NCI-H2081 treated with DMSO at 0.1 percent for 48 hours (cell line): ENCODE data around the gene DPYSL3.

Experiments
- DNase-seq: peaks from one replicate; lab custom pipeline; 2025; lab: John Stamatoyannopoulos, UW

Gene DPYSL3

DNA sequence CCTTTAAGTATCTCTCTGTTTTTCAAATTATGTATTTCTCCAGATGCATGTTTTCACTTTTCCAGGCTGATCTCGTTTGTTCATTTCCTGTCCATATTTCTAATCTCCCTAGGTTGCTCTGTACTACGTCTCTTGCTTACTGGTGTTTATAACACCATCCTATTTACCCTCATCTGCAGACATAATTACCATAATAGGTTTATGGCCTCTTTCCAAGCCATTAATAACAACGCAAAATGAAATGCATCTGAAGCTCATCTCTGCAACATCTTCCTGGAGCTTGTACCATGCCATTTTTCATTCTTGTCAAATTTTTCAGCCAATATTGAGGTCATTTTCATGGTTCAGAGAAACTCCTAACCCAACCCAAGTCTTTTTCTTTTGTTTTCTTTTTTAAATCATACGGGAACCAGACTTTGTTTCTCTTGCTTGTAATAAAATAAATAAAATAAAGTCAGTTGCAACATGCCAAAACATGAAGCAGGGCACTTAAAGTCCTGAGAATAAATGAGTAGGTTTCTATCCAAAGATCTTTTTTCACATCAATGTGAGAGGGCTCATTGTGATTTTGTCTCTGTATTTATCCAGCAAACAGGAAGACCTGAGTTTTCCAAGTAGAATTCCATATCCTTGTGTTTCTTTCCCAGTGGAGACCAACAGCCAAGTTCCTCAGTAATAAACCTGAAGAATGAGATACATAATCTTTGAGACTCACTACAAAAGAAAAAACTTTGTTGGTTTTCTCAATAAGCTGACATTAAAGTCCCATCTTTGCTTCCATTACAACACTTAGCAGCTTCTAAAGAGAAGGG is 37.0 kb downstream of the DPYSL3 start:
- no peak for DNase-seq

DNA sequence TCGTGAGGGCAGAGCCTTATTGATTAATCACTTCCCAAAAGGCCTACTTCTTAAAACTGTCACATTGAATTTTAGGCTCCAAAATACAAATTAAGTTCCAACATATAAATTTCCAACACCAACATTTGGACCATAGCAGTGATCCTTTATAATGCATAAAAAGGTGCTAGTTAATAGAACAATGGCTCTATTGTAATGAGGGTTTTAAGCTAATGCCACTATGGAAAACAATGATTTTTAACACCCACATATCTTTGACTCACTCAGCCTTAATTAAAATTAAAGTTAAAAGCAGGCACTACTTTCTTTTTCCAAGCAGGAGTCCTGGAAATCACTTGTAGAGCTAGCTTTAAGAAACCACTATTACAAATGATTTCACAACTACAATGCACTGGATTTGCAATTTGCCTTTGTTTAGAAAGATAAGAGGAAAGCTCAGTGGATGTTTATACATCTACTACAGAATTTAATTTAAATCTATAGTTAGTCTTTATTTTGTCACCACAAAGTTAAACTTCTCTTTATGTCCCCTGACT is 41.8 kb downstream of the DPYSL3 start:
- DNase-seq: no peak

DNA sequence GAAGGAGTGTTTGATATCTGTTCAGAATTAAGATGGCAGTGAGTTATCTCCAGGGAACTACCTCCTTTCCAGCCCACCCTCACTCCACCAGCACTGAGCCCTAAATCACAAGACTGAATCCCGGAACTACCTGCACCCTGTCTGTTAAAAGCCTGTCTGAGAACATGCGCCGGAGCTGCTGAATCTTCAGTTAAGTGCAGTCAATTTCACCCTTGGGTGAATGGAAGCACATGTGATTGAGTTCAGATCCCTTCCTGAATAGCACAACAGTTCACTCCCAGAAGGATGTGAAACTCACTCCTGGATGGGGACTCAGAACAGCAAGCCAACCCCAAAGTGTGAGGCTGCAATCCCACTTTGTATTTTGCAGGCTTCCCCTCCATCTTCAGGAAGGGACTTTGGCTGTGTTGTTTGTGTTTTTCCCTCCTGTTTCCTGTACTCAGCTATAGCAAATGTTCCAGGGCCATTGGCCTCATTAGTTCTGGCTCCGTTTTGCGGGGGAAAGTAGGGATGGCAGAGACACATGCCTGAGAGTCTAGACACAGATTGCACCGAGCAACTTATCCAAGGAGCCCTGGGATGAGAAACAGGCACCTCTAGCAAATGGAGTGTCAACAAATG is 43.4 kb downstream of the DPYSL3 start:
- DNase-seq: no peak

DNA sequence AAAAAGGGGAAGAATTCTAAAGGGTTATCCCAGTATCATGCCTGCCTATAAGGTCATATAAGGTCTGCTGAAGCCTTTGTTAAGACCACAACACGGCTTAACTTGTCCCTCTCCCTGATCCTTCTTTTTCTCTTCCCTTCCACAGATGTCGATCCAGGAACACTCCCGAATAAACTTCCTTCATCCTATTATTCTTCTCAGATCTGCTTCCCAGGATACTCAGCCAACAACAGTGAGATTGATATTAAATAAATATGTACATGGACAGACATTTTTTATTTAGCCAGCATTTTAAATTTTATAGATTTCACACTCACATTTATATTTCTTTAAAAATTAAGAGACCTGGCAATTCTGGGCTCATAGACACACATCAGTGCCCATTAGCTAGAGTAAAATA is 44.1 kb downstream of the DPYSL3 start:
- DNase-seq: no peak

DNA sequence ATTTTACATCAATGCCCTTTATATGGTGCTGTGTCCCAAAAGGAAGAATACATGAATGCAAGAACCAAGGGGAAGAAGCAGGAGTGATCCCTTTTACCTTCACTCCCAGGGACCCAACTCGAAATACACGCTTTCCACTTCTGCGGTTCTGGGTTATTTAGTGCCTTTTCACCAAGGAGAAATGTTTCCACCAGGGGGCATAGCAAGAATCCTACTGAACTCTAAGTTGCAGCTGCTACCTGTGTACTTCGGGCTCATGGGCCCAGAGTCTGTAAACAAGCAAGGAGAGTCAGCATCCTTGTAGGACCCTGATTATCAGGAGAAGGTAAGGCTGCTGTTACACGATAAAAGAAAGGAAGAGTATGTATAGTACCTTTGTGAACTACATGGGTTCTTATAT is 45.7 kb downstream of the DPYSL3 start:
- no peak for DNase-seq

DNA sequence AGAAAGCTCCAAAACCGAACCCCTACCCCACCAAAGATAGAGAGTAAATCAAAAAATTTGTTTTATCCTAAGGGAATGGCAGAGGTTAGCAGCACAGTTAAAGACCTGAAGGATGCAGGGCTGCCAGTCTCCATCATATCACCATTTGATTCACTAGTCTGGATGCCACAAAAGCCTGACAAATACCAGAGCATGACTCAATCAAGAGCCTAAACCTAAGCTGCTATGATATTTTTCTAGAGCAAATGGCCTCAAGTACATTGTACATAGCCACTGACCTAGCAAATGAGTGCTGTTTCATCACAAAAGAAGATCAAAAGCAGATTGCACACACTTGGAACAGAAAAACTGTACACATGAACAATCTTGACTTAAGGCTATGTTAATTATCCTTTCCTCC is 48.0 kb downstream of the DPYSL3 start:
- no peak for DNase-seq

DNA sequence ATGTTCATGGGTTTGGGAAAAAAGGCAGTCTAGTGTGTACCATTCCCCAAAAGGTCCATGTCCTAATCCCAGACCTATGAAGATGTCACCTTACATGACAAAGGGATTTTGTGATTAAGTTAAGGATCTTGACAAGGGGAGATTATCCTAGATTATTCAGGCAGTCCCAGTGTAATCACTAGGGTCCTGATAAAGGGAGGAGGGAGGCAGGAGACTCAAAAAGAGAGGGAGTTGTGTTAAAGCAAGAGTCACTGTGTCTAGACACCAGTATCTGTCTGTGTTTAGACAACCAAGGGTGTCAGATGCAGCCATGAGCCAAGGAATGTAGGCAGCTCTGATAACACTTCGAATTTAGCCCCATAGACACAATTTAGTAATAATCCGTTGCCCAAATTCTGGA is 49.5 kb downstream of the DPYSL3 start:
- DNase-seq: no peak

DNA sequence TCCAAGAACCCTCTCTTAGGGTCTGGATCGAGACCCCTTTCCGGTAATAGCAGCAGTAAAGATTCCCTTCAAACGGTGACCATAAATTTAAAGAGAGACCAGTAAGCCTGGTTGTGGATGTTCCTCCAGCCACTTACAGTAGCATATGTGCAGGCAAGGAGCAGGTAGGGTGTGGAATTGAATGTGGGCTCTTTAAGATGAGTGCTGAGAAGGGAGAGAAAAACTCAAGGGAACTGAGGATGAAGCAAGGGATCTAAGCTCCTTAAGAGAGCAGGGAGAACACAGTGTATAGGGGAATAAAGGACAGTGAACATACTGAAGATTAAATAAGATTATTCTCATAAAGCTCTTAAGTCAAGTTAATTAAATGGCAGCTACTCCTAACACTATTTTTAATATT is 51.3 kb downstream of the DPYSL3 start:
- no peak for DNase-seq

DNA sequence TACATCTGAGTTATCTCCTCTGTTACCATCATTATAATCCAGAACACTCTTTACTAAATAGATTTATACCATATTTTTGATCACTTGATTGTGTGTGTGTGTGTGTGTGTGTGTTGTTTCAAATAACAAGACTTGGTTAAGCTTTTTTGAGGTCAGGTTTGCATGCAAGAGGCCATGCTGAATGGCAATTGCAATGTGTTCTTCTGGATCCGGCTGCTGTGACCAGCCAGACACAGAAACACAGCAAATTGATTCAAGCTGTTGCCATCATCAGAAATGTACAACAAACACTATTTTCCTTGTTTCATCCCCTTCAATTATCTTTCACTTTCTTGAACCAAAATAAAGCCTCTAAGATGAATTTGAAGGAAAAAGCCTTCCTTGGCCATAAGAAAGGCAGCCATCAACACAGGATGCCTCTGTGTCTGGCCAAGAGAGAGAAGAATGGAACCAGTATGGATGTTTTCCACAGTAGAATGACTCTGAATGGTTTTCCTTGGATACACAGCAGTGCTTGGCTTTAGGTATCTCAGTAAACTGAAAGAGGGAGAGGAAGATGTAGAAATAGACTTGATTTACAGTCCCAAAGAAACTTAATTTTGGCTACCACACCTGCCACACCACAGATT is 53.9 kb downstream of the DPYSL3 start:
- DNase-seq: no peak

DNA sequence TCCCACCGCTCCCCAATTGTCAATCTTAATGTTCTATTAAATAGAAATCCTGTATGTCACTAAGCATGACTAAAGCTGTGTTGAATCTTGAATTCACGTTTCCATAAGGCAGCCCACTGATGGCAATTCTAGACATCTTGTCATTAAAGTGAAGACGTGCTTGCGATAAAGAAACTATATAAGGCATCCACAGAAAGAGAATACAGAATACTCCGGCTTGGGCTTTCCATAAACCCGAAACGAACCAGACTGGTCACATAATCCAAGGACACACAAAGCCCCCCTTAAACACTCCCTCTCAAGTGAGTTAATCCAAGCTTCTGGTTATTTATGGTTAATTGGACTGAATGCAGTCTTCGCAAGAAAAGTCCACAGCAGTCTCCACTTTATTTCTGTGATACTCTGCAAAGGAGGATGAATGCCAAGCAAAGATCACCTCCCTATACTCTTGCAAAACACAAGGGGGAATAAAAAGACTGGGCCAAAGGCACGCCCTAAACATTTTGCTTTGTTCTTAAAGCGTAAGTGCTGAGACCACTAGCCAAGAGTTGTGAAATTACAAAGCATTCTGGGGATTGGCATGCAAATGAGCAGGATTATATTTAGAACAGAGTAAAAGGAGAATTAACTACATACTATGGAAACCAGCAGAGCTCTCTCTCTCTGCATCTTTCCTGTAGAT is 54.7 kb downstream of the DPYSL3 start:
- no peak for DNase-seq

DNA sequence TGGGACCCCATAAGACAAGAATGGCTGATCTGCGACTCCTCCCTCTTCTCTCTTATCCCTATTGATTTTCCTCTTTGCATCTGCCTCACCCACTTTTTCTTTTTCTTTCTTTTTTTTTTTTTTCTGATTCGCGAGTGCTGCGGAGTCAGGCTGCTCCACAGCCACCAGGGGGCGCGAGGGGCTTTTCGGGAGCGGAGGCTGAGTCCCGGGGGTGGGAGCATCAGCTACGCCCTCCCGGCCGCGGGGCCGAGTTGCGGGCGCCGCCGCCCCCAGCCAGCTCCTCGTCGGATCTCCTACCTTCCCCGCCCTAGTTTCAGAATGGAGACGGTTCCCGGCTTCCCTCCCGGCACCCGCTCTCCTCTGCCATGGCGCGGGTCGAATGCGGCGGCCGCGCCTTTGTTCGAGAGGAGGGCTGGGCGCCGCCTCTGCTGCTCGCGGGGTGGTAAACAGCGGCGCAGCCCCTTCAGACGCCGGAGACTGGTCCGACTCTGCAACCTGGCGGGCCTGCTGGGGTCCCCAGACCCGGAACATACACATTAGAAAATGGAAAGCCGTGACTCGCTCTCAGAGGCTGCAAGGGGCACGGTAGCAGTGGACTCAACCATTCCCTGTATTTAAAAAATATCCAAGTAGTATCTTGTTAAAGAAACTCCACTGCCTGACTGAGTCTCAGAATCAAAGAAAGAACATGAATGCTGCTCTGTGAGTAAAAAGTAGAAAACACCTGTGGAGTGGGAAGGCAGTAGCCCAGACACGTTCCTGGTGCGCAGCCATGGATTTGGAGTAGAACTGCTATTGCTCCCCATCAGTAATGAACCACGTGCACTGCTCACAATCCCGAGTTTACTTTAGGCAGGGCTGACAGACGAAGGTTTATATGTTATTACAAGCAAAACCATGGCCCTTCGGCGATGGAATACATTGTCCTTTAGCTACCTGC is 55.7 kb downstream of the DPYSL3 start:
- DNase-seq: no peak

DNA sequence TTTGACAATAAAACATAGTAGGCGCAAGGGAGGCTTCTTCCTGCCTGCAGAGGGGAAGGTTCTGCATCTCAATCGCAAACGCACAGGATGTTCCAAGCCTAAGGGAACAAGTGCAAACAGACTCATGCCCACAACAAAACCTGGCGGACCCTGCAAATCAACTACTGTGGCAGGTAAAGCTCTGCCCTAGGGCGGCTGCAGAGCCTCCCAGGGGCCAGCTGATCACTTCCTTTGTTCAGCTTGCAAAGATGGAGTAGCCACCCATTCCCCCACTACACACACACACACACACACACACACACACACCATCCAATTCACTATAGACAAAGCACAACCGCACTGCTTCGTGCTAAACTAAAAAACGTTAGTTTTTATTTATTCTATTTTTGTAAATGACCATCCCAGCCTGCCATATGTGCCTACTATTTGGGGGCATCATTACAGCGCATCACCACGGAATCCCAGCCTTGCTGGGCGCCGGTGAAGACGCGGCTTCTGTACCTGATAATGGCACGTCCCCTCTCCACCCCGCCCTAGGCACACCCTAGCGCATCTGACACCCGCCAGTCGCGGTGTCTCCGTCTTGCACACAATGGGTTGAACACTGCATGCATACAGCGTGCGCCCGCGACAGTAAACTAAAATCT is 57.6 kb downstream of the DPYSL3 start:
- DNase-seq: peak; percentile 14

DNA sequence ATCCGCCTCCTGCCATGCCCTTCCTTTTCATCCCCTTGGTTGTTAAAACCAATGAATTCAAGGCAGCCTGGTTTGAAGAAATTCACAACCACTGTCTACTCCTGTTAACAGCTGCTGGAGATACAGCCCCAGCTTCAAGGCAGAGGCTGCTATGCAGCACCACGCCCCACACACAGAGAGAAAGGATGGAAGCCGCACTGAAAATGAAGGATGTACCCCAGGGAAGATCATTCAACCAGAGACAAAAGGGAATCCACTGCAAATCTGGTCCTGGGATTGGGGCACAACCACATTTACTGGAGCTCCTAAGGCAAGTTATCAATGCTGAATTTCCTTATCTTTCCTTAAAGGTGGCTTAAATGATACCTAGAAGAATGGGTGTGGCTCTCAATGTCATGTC is 58.7 kb downstream of the DPYSL3 start:
- DNase-seq: no peak

DNA sequence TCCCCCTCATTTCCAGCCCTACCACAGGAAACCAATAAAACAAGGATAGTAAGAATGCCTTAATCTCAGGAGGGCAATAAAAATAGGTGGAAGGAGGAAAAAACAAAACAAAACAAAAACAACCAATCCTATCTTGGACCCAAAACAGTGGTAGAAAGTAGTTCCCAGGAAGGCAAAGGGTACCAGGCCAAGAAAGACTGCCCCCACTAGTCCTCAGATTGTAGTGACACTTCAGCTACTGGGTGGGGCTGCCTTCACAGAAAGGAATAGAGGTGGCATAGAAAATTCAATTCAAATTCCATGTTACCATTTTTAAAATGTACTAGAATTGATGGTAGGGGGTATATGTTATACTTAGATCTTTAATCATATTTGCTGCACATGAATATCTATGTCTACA is 59.3 kb downstream of the DPYSL3 start:
- no peak for DNase-seq

DNA sequence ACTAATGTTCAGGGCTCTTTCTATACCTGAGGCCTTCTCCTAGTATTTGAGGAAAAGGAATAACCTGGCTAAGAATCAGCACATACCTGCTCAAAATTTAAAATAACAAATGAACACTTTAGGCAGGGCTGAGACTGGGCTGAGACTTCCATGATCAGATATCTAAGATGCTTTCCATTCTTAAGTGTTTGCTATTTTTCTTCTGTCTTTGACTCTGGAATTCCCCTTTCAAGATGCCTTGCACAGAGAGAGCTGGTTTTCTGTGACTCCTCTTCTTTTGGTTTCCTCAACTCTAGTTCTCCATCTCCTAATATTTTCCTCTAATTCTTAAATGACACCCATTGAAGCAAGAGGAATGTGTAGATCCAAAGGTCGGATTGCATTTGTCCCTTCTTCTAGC is 61.1 kb downstream of the DPYSL3 start:
- DNase-seq: no peak

DNA sequence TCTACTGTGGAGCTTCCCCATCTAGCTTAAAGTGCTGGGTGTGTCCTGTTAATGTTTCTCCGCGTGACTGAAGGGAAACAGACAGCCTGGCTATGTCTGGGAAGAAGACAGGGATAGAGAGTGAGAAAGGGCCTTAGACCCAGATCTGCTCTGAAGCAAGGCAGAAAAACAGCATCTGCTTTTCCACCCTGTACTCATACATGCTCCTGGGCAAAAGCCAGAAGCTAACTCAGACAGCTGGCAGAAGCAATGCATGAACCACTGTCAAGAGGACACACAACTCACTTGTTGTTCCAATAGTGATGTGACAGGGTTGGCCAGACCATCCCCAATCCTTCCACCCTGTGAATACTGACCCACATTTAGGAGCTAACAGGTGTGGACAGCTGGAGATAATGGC is 63.3 kb downstream of the DPYSL3 start:
- DNase-seq: no peak

DNA sequence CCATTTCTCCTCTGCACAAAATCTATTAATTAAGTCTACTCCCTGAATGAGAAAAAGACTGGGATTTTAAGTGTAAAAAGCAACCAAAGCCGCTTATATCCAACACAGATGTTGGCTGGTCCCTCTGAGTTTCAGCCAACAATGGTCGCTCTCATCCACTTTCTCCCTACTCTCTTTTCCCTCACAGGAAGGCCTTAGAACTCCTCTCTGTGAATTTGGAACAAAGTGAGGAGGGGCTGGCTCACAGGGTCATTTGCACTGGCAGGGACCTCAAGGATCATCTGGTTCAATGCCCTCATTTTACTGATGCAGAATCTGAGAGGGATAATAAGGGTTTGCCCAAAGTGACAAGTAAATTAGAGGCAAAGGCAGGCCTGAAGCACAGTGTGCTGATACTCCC is 64.0 kb downstream of the DPYSL3 start:
- no peak for DNase-seq

DNA sequence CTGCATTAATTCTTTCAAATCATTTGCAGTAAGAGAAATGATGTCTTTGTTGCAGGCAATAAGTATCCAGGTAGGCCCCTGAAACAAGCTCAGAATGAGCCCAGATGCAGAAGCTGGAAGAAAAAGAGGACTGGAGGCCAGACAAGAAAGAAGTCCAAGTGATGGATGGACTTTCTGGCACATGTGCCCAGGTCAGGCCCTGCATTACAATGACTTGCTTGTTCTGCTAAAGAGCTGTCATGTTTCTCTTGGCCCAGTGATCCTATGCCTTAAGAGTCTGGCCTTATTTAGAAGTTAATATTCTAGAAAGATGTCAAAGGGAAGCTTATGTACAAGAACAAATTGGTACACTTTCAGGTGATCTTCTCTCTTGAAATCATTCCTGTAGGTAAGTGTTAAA is 64.8 kb downstream of the DPYSL3 start:
- DNase-seq: no peak

DNA sequence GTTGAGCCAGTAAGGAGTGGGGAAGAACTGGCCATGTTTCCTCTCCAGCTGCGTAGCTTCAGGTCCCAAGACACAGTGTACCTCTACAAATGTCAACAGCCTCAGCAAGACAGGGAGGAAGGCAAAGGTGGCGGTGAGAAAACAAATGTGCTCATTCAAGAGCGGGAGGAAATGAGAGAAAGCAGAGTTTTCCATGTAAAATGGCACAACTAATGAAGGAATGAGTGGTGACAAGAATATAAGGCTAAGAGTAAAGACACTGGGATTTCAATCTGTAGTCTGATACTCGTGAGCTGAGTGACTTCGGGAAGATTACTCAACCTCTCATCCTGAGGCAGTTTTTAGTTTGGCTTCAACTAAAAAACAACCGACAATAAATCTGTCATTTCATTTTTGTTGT is 67.6 kb downstream of the DPYSL3 start:
- no peak for DNase-seq

DNA sequence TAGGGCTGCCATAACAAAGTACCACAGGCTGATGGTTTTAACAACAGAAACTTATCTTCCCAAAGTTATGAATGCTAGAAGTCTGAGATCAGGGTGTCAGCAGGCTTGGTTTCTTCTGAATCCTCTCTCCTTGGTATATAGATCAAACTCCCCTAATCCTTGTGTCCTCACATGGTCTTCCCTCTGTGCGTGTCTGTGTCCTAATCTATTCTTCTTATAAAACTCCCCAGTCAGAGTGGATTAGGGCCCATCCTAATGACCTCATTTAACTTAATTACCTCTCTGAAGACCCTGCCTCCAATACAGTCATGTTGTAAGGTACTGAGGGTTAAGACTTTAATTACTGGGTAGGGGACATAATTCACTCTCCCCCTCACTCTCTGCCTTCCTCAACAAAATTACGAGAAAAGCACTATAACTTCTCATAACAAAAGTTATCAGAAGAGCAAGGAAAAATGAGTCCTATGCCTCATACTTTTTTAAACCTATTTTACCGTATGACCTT is 68.6 kb downstream of the DPYSL3 start:
- DNase-seq: no peak

DNA sequence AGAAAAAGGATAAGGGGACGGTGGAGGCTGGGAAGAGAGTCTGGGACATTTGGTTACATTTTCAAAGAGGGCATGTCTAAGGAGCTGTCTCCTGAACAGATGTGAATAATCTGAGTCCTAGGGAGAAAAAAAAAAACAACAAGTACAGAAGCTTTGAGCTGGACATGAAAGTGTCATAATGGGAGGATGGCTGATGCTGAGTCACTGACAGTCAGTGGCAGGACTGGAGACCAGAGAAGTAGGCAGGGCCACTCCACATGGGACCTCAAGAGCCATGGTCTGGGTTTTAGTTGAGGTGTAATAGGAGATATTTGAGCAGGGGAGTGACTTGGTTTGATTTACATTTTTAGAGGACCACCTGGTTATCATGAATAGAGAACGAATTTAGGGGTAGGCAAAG is 70.6 kb downstream of the DPYSL3 start:
- DNase-seq: no peak
